GM12875 (cell line): ENCODE data around the gene ZNF775.
"Not testable (repeated sequence)": the region's sequence is repeated elsewhere in the genome, so short reads cannot be mapped to it uniquely, and the experiment has no call there.

Source experiments
- H3K4me3 ChIP-seq: one replicate; pipeline ENCODE4 v1.5.1; 2011; ENCODE audit warnings: low read depth, low read length, control low read depth
- TF ChIP-seq, protein P1 (sequence below): IDR thresholded peaks from 2 replicates; pipeline ENCODE4 v1.5.1; 2011; ENCODE audit warnings: low read depth, mild to moderate bottlenecking, control low read depth, inconsistent platforms, low read length, moderate library complexity, borderline replicate concordance; ENCODE audit not compliant: insufficient read depth

ZNF775 gene

DNA sequence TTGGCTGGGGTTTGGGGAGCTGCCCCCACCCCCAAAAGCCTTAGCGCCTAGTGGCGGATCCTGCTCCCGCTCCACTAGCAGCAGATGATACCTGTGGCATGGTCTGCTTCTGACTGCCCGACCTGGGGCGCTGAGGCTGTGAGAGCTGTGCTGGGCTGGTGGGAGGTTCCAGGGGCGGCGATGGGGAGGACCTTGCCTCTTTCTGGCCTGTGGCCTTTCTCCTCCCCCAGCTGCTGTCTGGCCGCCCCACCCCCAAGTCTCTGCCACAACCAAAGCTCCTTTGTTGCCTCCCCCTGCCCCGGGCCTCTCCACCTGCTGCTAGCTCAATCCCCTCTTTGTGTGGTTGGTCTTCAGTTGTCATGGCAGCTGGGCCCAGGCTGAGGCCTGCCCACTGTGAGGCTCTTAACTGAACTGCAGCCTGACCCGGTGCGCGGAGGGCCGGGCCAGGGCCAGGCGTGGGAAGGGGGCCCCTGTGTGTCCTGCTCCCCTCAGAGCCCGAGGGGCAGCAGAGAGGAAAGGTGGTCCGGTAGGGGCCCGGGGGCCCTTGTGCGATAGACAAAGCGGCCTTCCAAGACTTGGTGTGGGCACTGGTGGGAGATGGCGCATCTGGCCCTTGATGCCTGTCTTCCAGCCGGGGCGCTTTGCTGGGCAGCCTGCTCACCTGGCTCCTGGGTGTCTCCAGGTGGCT lies 4.7 kb downstream of the ZNF775 start:
- TF ChIP-seq, protein P1, sequence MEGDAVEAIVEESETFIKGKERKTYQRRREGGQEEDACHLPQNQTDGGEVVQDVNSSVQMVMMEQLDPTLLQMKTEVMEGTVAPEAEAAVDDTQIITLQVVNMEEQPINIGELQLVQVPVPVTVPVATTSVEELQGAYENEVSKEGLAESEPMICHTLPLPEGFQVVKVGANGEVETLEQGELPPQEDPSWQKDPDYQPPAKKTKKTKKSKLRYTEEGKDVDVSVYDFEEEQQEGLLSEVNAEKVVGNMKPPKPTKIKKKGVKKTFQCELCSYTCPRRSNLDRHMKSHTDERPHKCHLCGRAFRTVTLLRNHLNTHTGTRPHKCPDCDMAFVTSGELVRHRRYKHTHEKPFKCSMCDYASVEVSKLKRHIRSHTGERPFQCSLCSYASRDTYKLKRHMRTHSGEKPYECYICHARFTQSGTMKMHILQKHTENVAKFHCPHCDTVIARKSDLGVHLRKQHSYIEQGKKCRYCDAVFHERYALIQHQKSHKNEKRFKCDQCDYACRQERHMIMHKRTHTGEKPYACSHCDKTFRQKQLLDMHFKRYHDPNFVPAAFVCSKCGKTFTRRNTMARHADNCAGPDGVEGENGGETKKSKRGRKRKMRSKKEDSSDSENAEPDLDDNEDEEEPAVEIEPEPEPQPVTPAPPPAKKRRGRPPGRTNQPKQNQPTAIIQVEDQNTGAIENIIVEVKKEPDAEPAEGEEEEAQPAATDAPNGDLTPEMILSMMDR, result no peak
- no peak overlapping the region for H3K4me3 ChIP-seq

DNA sequence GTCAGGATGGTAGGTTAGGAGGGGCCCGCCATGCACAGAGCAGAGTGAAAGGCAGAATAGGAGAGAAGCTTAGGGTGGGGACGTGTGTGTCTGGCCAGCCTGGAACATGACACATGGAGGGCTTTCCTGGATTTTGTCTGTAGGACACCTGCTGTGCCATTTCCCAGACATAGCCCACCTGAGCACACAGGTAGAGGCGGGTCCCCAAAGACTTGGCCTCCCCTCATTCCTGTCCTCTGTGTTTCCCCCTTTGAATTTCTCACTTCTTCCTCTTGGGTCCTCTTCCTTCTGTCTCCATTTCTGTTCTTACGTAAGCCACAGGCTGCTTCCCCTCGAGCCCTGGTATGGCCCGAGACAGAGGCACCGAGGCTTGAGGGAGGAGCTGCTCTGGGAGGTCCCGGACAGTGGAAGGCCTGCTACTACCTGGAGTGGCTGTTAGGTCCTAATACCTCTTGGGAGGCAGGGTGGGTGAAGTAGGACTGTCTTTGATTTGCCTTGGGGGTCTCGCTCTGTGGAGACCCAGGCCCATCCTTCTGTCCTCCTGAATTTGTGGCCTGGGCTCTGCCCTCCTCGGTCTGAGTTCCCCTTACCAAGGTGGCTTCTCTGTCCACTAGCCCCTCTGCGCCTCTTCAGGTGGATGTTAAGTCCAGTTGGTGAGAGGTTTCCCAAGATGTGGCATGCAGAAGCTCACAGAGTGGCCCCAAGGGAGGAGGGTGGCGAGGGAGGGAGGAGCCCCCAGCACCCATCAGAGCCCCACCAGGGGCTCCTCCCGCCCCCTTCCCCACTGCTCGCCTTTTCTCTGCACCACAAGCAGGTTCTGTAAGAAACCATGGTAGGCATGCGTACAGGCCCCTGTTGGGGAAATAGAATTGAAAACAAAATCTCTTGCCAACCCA lies 5.5 kb downstream of the ZNF775 start:
- no peak overlapping the region for H3K4me3 ChIP-seq
- TF ChIP-seq, protein P1, result no peak

DNA sequence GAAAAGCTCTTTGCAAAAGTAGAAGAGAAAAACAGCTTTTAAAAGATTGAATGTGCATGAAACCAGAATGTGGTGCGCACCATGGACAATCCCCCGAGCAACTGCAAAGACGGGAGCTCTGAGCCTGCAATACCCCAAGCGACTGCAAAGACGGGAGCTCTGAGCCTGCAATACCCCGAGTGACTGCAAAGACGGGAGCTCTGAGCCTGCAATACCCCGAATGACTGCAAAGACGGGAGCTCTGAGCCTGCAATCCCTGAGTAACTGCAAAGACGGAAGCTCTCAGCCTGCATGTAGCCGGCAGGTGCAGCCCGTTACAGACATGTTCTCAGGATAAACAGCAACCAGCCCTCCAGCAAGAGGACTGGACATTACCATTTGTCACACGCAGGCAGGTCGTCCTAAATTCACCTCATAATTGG lies 6.2 kb downstream of the ZNF775 start:
- H3K4me3 ChIP-seq, result no peak overlapping the region
- TF ChIP-seq, protein P1, result no peak

DNA sequence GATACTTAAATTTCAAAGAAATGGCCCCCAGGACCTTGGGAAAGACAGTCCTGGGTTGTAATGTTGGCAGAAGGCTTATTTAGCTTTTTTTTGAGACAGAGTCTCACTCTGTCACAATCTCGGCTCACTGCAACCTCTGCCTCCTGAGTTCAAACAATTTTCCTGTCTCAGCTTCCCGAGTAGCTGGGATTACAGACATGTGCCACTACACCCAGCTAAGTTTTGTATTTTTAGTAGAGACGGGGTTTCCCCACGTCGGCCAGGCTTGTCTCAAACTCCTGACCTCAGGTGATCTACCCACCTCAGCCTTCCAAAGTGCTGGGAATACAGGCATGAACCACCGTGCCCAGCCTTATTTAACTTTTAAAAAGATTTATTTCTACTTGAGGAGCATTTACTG lies 6.8 kb downstream of the ZNF775 start:
- not testable (repeated sequence) for H3K4me3 ChIP-seq

DNA sequence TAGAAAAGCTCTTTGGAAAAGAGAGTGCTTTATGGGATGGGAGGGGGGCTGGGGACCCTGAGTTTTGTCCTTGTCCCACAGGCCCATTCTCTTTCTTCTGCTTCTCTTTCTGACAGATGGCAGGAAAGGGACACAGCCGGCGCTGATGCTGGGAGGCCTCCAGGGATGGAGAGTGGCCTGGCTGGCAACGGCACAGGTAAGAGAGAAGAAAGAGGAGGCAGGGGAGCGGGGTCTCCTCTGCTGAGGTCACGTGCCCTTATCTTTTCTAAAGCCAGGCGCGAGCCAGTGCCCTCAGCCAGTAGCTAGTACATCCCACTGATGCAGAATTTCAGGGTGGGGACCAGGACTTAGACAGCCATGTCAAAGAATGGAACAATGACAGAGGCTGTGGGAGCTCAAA lies 9.2 kb downstream of the ZNF775 start:
- TF ChIP-seq, protein P1, result no peak

DNA sequence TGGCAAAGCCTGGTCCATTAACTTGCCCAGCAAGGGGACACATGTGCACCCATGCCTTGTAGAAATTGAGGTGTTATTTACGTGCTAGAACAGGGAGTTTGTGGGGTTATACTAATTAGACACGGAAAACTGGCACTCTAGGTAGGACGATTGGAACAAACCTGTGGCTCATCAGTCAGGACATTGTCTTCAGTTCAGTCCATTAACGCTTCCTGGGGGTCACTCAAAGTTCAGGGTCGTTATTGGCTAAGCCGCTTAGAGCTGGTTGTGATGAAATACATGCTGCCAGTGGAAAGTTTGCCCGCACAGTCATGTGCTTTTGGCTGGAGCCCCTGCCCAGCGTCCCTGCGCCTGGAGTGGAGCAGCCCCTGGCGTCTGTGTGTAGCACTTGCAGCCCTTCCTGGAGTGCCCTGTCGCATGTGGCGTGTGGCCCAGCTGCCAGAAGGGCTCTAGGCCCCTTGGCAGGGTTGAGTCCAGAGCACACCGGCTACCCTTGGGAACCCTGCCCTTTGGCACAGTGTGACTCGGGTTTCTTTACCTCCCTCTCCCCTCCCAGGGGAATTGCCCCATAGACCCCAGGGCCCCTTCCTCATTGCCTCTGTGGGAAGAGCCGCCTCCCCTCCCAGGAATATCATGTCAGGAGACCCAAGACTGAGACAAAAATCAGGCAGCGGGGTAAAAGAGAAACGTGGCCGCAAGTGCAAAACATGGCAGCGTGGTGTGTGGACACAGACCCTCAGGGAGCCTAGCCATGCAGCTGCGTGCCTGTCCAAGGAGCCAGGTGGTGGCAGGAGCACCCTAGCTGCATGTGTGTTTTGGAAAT lies 9.8 kb downstream of the ZNF775 start:
- H3K4me3 ChIP-seq, result no peak overlapping the region
- TF ChIP-seq, protein P1, result no peak

More for the DNA sequence above, 9.2 kb downstream of the ZNF775 start:
- H3K4me3 ChIP-seq, result no peak overlapping the region

DNA sequence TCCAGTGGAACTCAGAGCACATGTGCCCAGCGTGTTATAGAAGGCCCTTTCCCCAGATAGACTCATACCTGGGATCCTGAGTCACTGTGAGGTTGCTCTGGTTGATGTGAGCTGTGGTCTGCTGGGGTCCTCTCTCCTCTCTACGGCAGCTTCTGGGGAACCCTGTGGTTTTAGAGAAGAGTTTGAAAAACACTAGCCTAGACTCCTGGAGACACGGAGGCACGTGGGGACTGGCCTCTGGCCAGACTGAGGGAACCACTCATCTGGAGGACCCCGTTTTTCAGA lies 10.3 kb downstream of the ZNF775 start:
- TF ChIP-seq, protein P1, result no peak
- no peak overlapping the region for H3K4me3 ChIP-seq
